Activated naive CD8-positive, alpha-beta T cell treated with anti-CD3 and anti-CD28 coated beads, Interleukin-2, amount 10 ng/mL, durations not matched to agents 7 days and 5 days (primary cell): Measurements from ENCODE around the gene HYAL3. TPM values are rescaled to one million over a fixed set of nuclear protein-coding genes. Genes with fewer than 3 reads are reported as not detected.
"Not testable (repeated sequence)": the region's sequence is repeated elsewhere in the genome, so short reads cannot be mapped to it uniquely, and the experiment has no call there.

Experiments used
- ATAC-seq: fragments of 150-1000 bp; cut with Tn5 transposase; one replicate; pipeline ENCODE4 v1.10.0; 2021; ENCODE audit warnings: low read depth, moderate library complexity
- POLR2A ChIA-PET: fragments of 350-600 bp; sonication (Branson Sonifier 250); formaldehyde crosslinking; loops from one replicate; lab custom pipeline; 2021; ENCODE audit warnings: antibody characterized with exemption; lab: Charles Lee
- DNase-seq: peaks from one replicate; pipeline ENCODE4 v3.0.0; 2021
- H3K27ac Mint-ChIP-seq: one replicate; pipeline ENCODE4 v1.8.0; 2022; ENCODE audit warnings: mild to moderate bottlenecking, mixed read lengths
- H3K27me3 Mint-ChIP-seq: one replicate; pipeline ENCODE4 v1.8.0; 2022; ENCODE audit warnings: mild to moderate bottlenecking, moderate library complexity, mixed read lengths
- H3K36me3 Mint-ChIP-seq: one replicate; pipeline ENCODE4 v1.8.0; 2021; ENCODE audit warnings: mild to moderate bottlenecking, mixed read lengths
- H3K4me1 Mint-ChIP-seq: one replicate; pipeline ENCODE4 v1.8.0; 2021; ENCODE audit warnings: mixed read lengths
- H3K4me3 Mint-ChIP-seq: one replicate; pipeline ENCODE4 v1.8.0; 2022; ENCODE audit warnings: mild to moderate bottlenecking, moderate library complexity, mixed read lengths
- H3K9me3 Mint-ChIP-seq: one replicate; pipeline ENCODE4 v1.8.0; 2021; ENCODE audit warnings: mixed read lengths
- total RNA-seq, 2 experiments: library from RNA; stranded (reverse); gene quantifications; one replicate each; pipeline ENCODE4 v1.2.3, GENCODE V29; 2021

Gene HYAL3
- total RNA-seq, 2 experiments from 2014 or later, result 5.9 to 7.0 TPM

DNA sequence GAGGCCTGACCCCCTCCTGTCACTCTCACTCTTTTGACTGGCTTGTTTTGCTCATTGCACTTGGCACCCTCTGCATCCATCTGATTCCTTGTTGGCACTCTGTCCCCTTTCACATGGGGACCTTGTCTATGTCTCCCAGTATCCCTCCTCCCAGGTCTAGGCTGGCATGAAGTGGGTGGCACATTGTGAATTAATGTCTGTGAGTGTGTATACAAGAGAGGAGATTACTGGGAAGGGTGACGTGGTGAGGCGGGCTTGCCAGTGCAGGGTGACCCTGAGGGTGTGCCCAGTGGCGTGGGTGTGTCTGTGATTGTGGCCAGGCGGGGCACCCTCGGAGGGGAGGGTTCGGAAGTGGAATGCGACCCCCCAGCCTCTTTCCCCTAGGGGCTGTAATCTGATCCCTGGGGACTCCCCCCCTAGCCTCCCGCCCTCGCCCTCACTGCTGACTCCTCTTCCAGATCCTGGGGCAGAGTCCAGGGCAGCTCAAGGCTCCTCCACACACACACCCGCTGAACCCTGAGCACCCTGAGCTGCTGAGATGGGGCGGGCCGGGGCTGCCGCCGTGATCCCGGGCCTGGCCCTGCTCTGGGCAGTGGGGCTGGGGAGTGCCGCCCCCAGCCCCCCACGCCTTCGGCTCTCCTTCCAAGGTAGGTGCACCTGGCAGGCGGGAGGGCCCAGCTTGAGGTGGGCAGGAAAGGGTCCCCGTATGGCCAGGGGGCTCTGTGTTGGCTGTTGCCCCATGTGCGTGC lies 30.3 kb downstream of the HYAL3 start, which contains the start of gene SEMA3B:
SEMA3B (plus strand) TSS at position 445 of the 749 bp plus-strand sequence; CDS start at position 539, 94 bp downstream.
- H3K27me3 Mint-ChIP-seq, result peaks cover 15% of the 10 kb centered on the region
- H3K27ac Mint-ChIP-seq, result no peak within 1 kb of the TSS
- H3K9me3 Mint-ChIP-seq, result no peaks in the 10 kb centered on the region
- POLR2A ChIA-PET, result interaction anchor here (0.6 kb wide), 1 partner anchor 78 kb away, joined by 3 read pairs; no protein-coding TSS in a partner anchor
- peaks cover 12% of the 10 kb centered on the region for H3K4me1 Mint-ChIP-seq
- no peak within 1 kb of the TSS for H3K4me3 Mint-ChIP-seq
- ATAC-seq (no peak), DNase-seq (no peak)
- no peaks in the 10 kb centered on the region for H3K36me3 Mint-ChIP-seq

GRCh38 chr3:50268276-50268675 lies 30.9 kb downstream of the HYAL3 start:
- POLR2A ChIA-PET, result no interaction called here
- Mint-ChIP-seq H3K9me3 (no peaks in the 10 kb centered on the region), H3K27me3 (peaks cover 15% of the 10 kb centered on the region), H3K27ac (no peak overlapping the region), H3K4me3 (no peak overlapping the region), H3K36me3 (no peaks in the 10 kb centered on the region), H3K4me1 (peaks cover 11% of the 10 kb centered on the region)
- ATAC-seq (no peak), DNase-seq (no peak)

GRCh38 chr3:50267280-50267913 lies 31.8 kb downstream of the HYAL3 start:
- no peak overlapping the region for H3K27ac Mint-ChIP-seq
- no peaks in the 10 kb centered on the region for H3K36me3 Mint-ChIP-seq
- peaks cover 11% of the 10 kb centered on the region for H3K27me3 Mint-ChIP-seq
- ATAC-seq (no peak), DNase-seq (no peak)
- H3K9me3 Mint-ChIP-seq, result no peaks in the 10 kb centered on the region
- H3K4me3 Mint-ChIP-seq, result no peak overlapping the region
- POLR2A ChIA-PET, result interaction anchor here (1.0 to 1.7 kb wide), 2 partner anchors 13 to 32 kb away, joined by 4 read pairs; partner anchors contain the start of gene GNAI2
- H3K4me1 Mint-ChIP-seq, result peaks cover 6% of the 10 kb centered on the region

DNA sequence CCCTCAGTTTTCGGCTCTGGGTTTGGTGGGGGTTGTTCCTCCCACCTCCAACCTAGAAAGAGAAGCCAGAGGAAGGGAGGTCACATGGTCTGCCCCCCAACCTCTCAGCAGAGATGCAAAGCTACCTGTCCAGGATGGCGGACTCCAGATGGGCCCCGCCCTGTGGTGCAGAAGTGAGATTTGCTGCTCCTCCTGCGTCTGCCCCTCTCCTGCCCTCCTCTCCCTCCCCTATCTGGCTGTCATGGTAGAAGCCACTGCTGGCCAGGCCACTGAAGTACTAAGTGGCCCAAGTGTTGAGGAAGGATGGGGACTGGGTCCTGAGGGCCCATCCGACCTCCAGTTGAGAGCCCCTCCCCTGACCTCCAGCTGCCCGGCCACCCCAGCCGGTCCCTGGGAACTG lies 32.4 kb downstream of the HYAL3 start:
- H3K4me1 Mint-ChIP-seq, result peaks cover 4% of the 10 kb centered on the region
- no peak overlapping the region for H3K27ac Mint-ChIP-seq
- POLR2A ChIA-PET, result interaction anchor here (1.0 to 1.7 kb wide), 2 partner anchors 12 to 31 kb away, joined by 4 read pairs; partner anchors contain the start of gene GNAI2
- H3K4me3 Mint-ChIP-seq, result no peak overlapping the region
- ATAC-seq (no peak), DNase-seq (no peak)
- peaks cover 11% of the 10 kb centered on the region for H3K27me3 Mint-ChIP-seq
- no peaks in the 10 kb centered on the region for H3K9me3 Mint-ChIP-seq
- no peaks in the 10 kb centered on the region for H3K36me3 Mint-ChIP-seq

- Mint-ChIP-seq H3K27me3 (peaks cover 11% of the 10 kb centered on the region), H3K9me3 (no peaks in the 10 kb centered on the region), H3K4me3 (no peak overlapping the region), H3K36me3 (no peaks in the 10 kb centered on the region), H3K4me1 (no peaks in the 10 kb centered on the region), H3K27ac (no peak overlapping the region)
- no peak for ATAC-seq
- no peak for DNase-seq
- POLR2A ChIA-PET, result interaction anchor here (1.7 kb wide), 1 partner anchor 11 kb away, joined by 4 read pairs; no protein-coding TSS in a partner anchor
These were observed 33.2 kb downstream of the HYAL3 start for GRCh38 chr3:50266017-50266416.

GRCh38 chr3:50265571-50265970 lies 33.6 kb downstream of the HYAL3 start:
- H3K4me3 Mint-ChIP-seq, result no peak overlapping the region

GRCh38 chr3:50264964-50265485 lies 34.2 kb downstream of the HYAL3 start:
- Mint-ChIP-seq H3K4me3 (no peak overlapping the region), H3K36me3 (no peaks in the 10 kb centered on the region), H3K4me1 (no peaks in the 10 kb centered on the region), H3K27me3 (peaks cover 11% of the 10 kb centered on the region), H3K9me3 (no peaks in the 10 kb centered on the region), H3K27ac (no peak overlapping the region)
- ATAC-seq (no peak), DNase-seq (no peak)
- POLR2A ChIA-PET, result no interaction called here

More at GRCh38 chr3:50265571-50265970, 33.6 kb downstream of the HYAL3 start:
- DNase-seq, result no peak
- no peak for ATAC-seq
- H3K36me3 Mint-ChIP-seq, result no peaks in the 10 kb centered on the region
- no peak overlapping the region for H3K27ac Mint-ChIP-seq
- no peaks in the 10 kb centered on the region for H3K9me3 Mint-ChIP-seq
- POLR2A ChIA-PET, result interaction anchor here (1.7 kb wide), 1 partner anchor 11 kb away, joined by 4 read pairs; no protein-coding TSS in a partner anchor
- peaks cover 11% of the 10 kb centered on the region for H3K27me3 Mint-ChIP-seq
- H3K4me1 Mint-ChIP-seq, result no peaks in the 10 kb centered on the region

DNA sequence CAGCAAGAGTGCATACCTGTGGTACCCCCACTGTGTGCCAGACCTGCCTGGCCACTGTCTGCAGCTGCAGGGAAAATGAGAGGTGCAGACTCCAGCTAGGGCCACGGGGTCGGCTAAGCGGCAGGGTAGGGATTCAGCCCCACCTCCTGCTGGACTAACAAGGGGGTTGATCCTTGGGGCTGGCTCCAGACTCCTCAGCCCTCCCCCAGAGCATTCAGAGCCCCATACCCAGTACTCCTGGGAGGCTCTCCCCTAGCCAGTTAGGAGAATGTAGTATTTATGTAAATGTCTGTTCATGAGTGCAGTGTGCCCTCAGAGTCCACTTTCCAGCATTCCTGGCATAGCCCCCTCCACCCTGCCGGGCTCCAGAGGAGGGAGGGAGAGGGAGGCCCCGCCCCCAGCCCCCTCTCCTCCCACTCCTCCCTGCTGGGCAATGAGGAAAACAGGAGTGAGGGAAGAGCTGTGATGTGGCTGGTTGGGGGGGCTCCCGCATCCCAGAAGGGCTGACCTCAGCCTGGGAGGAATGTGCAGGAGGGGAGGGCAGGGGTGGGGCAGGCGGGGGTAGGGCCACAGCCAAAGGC lies 34.7 kb downstream of the HYAL3 start:
- H3K4me1 Mint-ChIP-seq, result peaks cover 4% of the 10 kb centered on the region
- no peak for DNase-seq
- no peaks in the 10 kb centered on the region for H3K36me3 Mint-ChIP-seq
- no peaks in the 10 kb centered on the region for H3K9me3 Mint-ChIP-seq
- H3K27me3 Mint-ChIP-seq, result peaks cover 11% of the 10 kb centered on the region
- POLR2A ChIA-PET, result no interaction called here
- H3K4me3 Mint-ChIP-seq, result no peak overlapping the region
- ATAC-seq, result no peak
- no peak overlapping the region for H3K27ac Mint-ChIP-seq

DNA sequence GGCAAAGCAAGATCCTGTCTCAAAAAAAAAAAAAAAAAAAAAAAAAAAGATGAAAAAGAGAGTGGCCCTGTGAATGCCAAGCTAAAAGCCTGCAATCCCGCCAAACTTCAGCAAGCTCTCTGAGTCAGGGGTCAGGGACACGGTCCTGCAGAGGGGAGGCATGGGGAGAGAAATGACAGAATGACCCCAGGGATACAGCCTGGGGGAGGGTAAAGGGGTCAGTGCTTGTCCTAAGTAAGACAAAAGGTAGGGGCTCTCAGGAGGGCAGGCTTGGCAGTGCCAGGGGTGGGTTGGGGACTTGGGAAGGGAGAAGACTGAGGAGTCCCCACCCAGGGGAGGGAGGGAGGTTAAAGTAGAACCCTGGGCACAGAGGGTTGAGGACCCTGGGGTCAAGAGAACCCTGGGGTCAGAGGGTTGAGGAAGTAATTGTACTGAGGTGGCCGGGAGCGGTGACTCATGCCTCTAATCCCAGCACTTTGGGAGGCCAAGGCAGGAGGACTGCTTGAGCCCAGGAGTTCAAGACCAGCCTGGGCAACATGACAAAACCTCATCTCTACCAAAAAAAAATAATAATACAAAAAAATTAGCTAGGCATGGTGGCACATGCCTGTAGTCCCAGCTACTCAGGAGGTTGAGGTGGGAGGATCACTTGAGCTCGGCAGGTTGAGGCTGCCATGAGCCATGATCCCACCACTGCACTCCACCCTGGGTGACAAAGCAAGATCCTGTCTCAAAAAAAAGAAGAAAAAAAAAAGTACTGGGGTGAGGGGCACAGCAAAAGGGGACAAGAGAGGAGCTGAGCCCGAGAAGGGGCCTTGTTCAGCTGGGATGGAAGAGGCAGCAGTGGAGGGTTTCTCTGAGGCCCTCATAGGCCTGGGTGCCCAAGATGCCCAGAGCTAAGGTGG lies 35.5 kb downstream of the HYAL3 start:
- DNase-seq, result no peak
- Mint-ChIP-seq H3K4me3 (no peak overlapping the region), H3K36me3 (peaks cover 3% of the 10 kb centered on the region), H3K27ac (no peak overlapping the region), H3K9me3 (no peaks in the 10 kb centered on the region), H3K4me1 (peaks cover 4% of the 10 kb centered on the region), H3K27me3 (peaks cover 11% of the 10 kb centered on the region)
- no peak for ATAC-seq
- POLR2A ChIA-PET, result interaction anchor here (0.6 to 0.8 kb wide), 3 partner anchors 12 to 94 kb away, joined by 4 to 10 read pairs (median 6); no protein-coding TSS in a partner anchor

GRCh38 chr3:50262778-50263177 lies 36.4 kb downstream of the HYAL3 start:
- H3K4me1 Mint-ChIP-seq, result peaks cover 4% of the 10 kb centered on the region
- POLR2A ChIA-PET, result interaction anchor here (0.7 to 0.8 kb wide), 2 partner anchors 16 to 35 kb away, joined by 3 to 6 read pairs; no protein-coding TSS in a partner anchor
- H3K36me3 Mint-ChIP-seq, result peaks cover 5% of the 10 kb centered on the region
- H3K27me3 Mint-ChIP-seq, result peaks cover 6% of the 10 kb centered on the region
- no peak overlapping the region for H3K27ac Mint-ChIP-seq
- no peaks in the 10 kb centered on the region for H3K9me3 Mint-ChIP-seq
- H3K4me3 Mint-ChIP-seq, result no peak overlapping the region
- DNase-seq (no peak), ATAC-seq (no peak)

DNA sequence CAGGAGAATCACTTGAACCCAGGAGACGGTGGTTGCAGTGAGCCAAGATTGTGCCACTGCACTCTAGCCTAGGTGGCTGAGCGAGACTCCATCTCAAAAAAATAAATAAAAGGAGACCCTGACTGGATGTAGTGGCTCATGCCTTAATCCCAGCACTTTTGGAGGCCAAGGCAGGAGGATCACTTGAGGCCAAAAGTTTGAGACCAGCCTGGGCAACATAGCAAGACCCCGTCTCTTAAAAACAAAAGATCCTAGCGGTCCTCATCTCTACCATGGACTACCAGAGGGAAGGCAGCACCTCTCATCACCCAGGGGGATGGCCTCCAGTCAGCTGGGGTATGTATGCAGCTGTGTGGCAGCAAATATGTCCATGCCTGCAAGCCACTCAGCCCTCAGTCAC lies 37.0 kb downstream of the HYAL3 start:
- POLR2A ChIA-PET, H3K9me3 Mint-ChIP-seq, H3K27me3 Mint-ChIP-seq, H3K4me1 Mint-ChIP-seq, H3K27ac Mint-ChIP-seq, H3K4me3 Mint-ChIP-seq, ATAC-seq, DNase-seq: not testable (repeated sequence)
- peaks cover 10% of the 10 kb centered on the region for H3K36me3 Mint-ChIP-seq

DNA sequence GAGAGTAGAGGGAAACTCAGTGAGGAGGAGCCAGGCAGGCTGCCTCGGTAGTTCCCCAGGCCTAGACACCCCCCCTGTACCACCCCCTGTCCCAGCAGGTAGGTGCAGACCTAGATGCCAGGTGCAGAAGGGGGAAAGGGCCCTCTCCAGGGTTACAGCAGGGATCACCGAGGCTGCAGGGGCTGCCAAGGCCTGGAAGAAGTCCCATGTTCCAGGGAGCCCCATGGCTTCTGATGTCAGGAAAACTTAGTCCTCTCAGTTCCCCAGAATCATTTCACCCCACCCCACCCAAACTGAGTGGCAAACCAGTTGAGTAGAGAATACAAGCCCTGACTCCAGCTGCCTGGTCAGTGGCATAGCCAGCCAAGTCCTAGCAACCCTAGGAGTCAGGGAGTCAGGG lies 37.7 kb downstream of the HYAL3 start:
- ATAC-seq (no peak), DNase-seq (no peak)
- Mint-ChIP-seq H3K4me3 (no peak overlapping the region), H3K27ac (no peak overlapping the region), H3K36me3 (peaks cover 17% of the 10 kb centered on the region), H3K27me3 (no peaks in the 10 kb centered on the region), H3K9me3 (no peaks in the 10 kb centered on the region), H3K4me1 (peaks cover 5% of the 10 kb centered on the region)
- POLR2A ChIA-PET, result interaction anchor here (2.0 kb wide), 1 partner anchor 38 kb away, joined by 5 read pairs; the partner anchor contains the start of genes HYAL3 and NAA80
